GM11168 (cell line): ENCODE results near the gene RHBDL3.

Experiments
- in situ Hi-C: fragments of 300-500 bp; cut with MboI; formaldehyde crosslinking; loops from one replicate; pipeline ENCODE4 v1.12.0; 2022; ENCODE audit warnings: low sequenced_read_pairs; ENCODE audit not compliant: unreplicated experiment

RHBDL3 gene

DNA sequence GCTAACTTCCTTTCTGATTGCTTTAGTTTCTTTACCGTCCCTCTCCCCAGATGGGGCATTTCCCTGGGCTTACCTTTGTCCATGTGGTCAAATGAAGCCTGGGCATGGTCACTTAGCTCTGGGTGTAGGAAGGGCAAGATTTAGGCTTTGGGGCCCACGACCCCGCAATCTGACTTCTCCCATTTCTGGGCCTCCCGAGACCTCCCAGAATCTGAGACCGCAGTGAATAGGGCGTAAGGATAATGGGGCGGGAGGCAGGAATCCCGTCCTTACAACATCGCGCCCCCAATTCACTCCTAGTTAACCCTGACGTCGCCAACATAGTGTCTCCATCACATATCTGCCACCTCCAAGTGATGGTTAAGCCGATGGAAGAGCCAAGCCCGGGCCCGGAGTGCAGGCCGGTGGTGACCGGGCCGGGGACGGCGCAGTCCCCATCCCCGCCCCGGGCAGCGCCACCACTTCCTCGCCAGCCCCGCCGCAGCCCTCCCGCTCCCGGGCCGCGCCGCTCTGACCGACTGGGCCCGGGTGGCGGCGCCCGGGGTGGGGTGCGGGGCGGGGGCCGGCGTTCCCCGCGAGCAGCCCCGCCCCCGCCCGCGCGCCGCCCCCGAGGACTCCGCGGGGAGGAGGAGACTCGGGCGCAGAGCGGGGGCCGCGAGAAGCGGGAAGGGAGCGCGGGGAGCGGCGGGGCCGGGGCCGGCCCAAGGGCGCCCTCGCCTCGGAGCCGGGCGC is at the start of gene RHBDL3:
Gene RHBDL3, plus strand, starts transcription at position 641 of the 732 bp plus-strand sequence. CDS start 358 bp downstream, outside the sequence.
- in situ Hi-C loops = loop anchor here (10.0 kb wide), 1 partner anchor 49 kb away; no protein-coding TSS in a partner anchor

- in situ Hi-C loops = no loop called here
These were observed 43.0 kb upstream of the RHBDL3 start for GRCh38 chr17:32222621-32223020.

- in situ Hi-C loops = no loop called here
These were observed 41.9 kb upstream of the RHBDL3 start for GRCh38 chr17:32223703-32224102.

DNA sequence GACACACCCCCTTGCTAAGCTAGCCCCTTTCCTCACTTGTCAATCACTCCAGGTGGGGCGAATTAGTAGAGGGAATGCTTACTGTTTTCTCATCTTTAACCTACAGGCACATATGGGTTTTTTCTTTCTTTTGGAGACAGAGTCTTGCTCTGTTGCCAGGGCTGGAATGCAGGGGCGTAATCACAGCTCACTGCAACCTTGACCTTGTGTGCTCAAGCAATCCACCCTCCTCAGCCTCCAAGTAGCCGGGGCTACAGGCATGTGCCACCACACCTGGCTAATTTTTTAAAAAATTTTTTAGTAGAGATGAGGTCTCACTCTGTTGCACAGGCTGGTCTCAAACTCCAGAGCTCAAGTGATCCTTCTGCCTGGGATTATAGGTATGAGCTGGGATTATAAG is 38.7 kb upstream of the RHBDL3 start:
- in situ Hi-C loops = no loop called here

- in situ Hi-C loops = no loop called here
These were observed 37.7 kb upstream of the RHBDL3 start for GRCh38 chr17:32227910-32228309.

DNA sequence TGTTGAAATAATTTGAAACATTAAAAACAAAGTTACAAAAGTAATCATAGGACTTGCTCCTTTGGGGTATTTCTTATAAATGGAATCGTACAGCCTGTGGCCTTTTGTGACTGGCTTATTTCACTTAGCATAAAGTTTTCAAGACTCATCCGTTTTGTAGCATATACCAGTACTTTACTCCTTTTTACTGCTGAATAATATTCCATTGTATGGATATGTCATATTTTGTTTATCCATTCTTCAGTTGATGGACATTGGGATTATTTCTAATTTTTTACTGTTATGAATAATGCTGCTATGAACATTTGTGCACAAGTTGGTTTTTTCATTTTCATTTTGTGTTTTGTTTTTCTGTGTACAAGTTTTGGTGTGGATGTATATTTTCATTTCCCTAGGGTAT is 30.0 kb upstream of the RHBDL3 start:
- in situ Hi-C loops = no loop called here

- in situ Hi-C loops = no loop called here
These were observed 26.2 kb upstream of the RHBDL3 start for GRCh38 chr17:32239456-32239855.

- in situ Hi-C loops = no loop called here
These were observed 24.9 kb upstream of the RHBDL3 start for GRCh38 chr17:32240750-32241149.

DNA sequence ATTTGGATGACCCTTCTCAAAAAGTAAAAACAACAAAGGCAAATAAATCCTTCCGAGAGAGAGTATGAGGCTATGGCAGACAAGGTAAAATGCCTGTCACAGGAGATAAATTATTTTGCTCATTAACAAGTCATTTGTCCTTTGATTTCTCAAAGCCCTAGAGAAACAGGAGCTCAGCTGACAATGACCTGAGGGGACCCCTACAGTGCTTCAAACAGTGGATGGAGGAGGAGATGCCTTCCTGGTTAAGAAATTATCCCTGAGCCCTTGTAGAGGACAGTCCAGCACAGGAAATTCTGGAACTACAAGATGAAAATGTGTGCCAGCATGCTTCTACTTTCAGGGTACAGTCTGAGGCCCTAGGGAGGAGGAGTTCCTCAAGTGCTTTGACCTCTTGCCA is 24.0 kb upstream of the RHBDL3 start:
- in situ Hi-C loops = no loop called here

GRCh38 chr17:32249475-32249874 is 16.2 kb upstream of the RHBDL3 start:
- in situ Hi-C loops = no loop called here

- in situ Hi-C loops = no loop called here
These were observed 12.5 kb upstream of the RHBDL3 start for GRCh38 chr17:32253117-32253611.

- in situ Hi-C loops = no loop called here
These were observed 9.5 kb upstream of the RHBDL3 start for GRCh38 chr17:32256012-32256700.

DNA sequence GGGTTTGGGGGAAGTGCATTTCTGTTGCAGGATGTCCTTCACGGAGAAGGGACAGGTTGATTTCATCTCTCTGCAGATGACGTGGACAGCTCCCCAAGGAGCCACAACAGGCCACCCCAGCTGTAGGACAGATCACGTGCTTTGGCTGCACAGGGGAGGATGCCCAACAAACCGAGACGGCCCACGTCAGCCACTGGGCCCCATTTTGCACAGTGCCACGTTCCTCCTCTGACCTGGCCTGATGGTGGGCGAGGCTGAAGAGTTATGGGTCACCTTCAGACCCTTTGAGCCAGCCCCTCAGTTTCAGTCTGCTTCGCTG is 9.0 kb upstream of the RHBDL3 start:
- in situ Hi-C loops = no loop called here

DNA sequence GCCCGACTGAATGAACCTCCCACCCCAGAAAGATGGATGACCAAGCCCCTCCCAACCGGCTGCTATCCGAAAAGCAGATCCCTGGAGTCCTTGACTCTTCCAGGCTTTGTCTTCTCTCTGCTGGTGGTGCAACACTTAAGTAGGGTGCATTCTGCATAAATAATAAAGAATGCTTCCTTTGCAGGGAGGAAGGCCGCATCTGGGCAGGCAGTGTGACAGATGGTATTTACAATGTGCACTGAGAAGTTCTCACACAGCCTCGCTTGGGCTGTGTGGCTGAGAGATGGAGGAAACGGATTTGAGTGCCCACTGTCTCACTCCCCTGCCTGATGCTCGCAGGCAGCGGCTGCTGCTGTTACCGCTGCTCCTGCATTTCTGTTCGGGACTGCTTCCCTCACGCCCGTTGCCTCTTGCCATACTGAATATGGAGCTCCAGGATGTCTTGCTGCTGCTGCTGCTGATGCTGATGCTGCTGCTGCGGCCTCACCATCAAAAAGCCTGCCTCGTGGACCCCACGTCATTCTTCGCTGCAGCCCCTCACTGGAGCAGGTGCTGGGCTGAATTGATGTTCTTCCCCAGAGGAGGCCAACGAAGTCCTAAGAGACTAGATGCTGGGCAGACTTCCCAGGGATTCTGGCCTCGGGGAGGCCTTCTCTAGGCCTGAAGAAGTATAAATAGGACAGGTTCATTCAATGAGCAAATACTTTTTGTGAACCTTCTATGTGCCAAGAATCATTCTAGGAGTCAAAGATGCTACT is 7.1 kb upstream of the RHBDL3 start:
- in situ Hi-C loops = no loop called here

GRCh38 chr17:32259586-32259985 is 6.0 kb upstream of the RHBDL3 start:
- in situ Hi-C loops = no loop called here

- in situ Hi-C loops = loop anchor here (10.0 kb wide), 1 partner anchor 53 kb away; no protein-coding TSS in a partner anchor
These were observed 4.3 kb upstream of the RHBDL3 start for GRCh38 chr17:32261417-32261736.

DNA sequence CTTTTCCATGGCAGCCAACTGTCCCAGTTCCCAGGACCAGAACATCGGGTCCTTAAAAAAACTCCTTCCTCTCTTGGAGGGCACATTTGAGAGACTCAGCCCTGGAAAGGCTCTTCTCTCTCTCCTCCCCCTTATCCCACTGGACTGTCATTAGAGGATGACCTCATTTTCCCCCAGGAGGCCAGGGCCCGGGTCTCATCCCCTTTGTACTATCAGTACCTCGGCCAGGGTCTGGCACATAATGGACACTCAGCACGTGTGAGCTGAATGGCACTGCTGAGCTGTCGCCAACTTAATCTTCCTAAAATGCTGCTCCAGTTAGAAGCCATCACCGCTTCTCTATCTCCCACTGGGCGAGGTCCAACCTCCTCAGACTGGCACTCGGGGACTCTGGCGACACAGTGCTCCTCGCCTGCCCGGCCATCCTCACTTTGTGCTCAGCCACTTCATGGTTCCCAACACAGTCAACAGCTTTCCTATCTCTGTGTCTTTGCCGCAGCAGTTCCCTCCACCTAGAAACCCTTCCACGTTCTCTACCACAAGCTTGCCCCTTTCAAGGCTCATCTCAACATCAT is 3.6 kb upstream of the RHBDL3 start:
- in situ Hi-C loops = loop anchor here (10.0 kb wide), 1 partner anchor 53 kb away; no protein-coding TSS in a partner anchor

- in situ Hi-C loops = loop anchor here (10.0 kb wide), 1 partner anchor 51 kb away; no protein-coding TSS in a partner anchor
These were observed 2.1 kb upstream of the RHBDL3 start for GRCh38 chr17:32263515-32263914.

- in situ Hi-C loops = loop anchor here (10.0 kb wide), 1 partner anchor 51 kb away; no protein-coding TSS in a partner anchor
These were observed 1.4 kb upstream of the RHBDL3 start for GRCh38 chr17:32264140-32264799.

DNA sequence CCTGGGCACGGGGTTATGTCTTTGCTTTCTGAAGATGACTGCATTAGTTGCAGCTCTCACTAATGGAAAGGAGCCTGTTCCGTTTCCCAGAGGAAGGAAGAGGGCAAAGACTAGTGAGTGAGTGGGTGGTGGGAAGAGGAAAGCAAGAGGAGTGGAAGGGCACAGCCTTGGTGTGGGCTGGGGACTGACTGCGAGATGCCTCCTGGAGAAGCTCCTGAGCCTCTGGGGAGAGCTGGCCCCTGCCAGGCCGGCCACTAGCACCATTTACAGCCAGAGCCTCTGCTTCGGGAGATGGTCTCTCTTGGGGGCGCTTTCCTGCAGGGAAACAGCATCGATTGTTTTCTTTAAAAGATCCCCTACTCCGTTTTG is 825 bp upstream of the RHBDL3 start:
- in situ Hi-C loops = loop anchor here (10.0 kb wide), 1 partner anchor 50 kb away; no protein-coding TSS in a partner anchor
